Measurements from ENCODE around the gene BTBD2.

BTBD2 gene

GRCh38 chr19:2050349-2050990, 35.0 kb upstream of the BTBD2 start:
- no peak for DNase-seq

- peak; percentile 37 for DNase-seq
Observed at GRCh38 chr19:2049741-2050348, 34.3 kb upstream of the BTBD2 start.

- no peak for DNase-seq
Observed at GRCh38 chr19:2048959-2049740, 33.6 kb upstream of the BTBD2 start.

GRCh38 chr19:2048104-2048958, 32.8 kb upstream of the BTBD2 start:
- no peak for DNase-seq

GRCh38 chr19:2047449-2048103, 32.1 kb upstream of the BTBD2 start:
- no peak for DNase-seq

GRCh38 chr19:2047076-2047448, 31.5 kb upstream of the BTBD2 start:
- no peak for DNase-seq

GRCh38 chr19:2046046-2046907, 30.8 kb upstream of the BTBD2 start:
- DNase-seq = no peak

- no peak for DNase-seq
Observed at GRCh38 chr19:2045501-2046045, 30.1 kb upstream of the BTBD2 start.

- DNase-seq = no peak
Observed at GRCh38 chr19:2044709-2045500, 29.4 kb upstream of the BTBD2 start.

GRCh38 chr19:2043961-2044708, 28.6 kb upstream of the BTBD2 start:
- no peak for DNase-seq

- no peak for DNase-seq
Observed at GRCh38 chr19:2043251-2043641, 27.7 kb upstream of the BTBD2 start.

- no peak for DNase-seq
Observed at GRCh38 chr19:2042485-2043250, 27.2 kb upstream of the BTBD2 start.

- peak; percentile 99 to 100 for DNase-seq
Observed at GRCh38 chr19:2041683-2042484, 26.4 kb upstream of the BTBD2 start.

GRCh38 chr19:2041433-2041682, 25.8 kb upstream of the BTBD2 start:
- no peak for DNase-seq

GRCh38 chr19:2040647-2041432, 25.3 kb upstream of the BTBD2 start:
- no peak for DNase-seq

- DNase-seq = no peak
Observed at GRCh38 chr19:2039959-2040646, 24.6 kb upstream of the BTBD2 start.
